Fibroblast of lung (primary cell): ENCODE results near the gene DMAC2.

ENCODE experiments used
- CTCF ChIP-seq, 2 donors: IDR thresholded peaks in 1 of 2; conservative IDR thresholded peaks in 1 of 2; 1 replicate in 1 of 2; 2 replicates in 1 of 2; pipeline ENCODE4 v1.5.1; 2011 to 2012; ENCODE audit warnings: low read length in 2 of 2, control low read depth in 1 of 2, inconsistent platforms in 1 of 2, low read depth in 1 of 2, mild to moderate bottlenecking in 1 of 2
- EZH2 ChIP-seq: IDR thresholded peaks from 2 replicates; pipeline ENCODE4 v1.5.1; 2012; ENCODE audit warnings: low read length, control low read depth, mild to moderate bottlenecking; ENCODE audit errors: missing control alignments

- TF ChIP-seq CTCF (conservative IDR thresholded peaks at IDR 0.05 in 1 of 2, IDR thresholded peaks at IDR 0.05 in 1 of 2; ENCODE audit: low read depth in 1 of 2, low read length in 2 of 2) (no peak), EZH2 (no peak)
These were observed 36.3 kb downstream of the DMAC2 start for GRCh38 chr19:41403181-41403970.
